Prostate gland (tissue), 2 donors: Measurements from ENCODE around the gene SPEM3.

Experiments used
- POLR2AphosphoS5 ChIP-seq: sonication (generic); formaldehyde crosslinking; IDR thresholded peaks from one replicate; pipeline ENCODE4 v1.6.1; 2017; ENCODE audit warnings: antibody characterized with exemption
- TF ChIP-seq, protein P1 (sequence below), 4 experiments: fragments of 200-600 bp in 2 of 4; fragments of 450-650 bp in 2 of 4; sonication (generic) in 2 of 4; IDR thresholded peaks; 1 replicate in 3 of 4; 2 replicates in 1 of 4; pipeline ENCODE4 v1.5.1; 2016 to 2019; ENCODE audit warnings: antibody characterized with exemption in 4 of 4, mild to moderate bottlenecking in 2 of 4, moderate library complexity in 2 of 4

DNA sequence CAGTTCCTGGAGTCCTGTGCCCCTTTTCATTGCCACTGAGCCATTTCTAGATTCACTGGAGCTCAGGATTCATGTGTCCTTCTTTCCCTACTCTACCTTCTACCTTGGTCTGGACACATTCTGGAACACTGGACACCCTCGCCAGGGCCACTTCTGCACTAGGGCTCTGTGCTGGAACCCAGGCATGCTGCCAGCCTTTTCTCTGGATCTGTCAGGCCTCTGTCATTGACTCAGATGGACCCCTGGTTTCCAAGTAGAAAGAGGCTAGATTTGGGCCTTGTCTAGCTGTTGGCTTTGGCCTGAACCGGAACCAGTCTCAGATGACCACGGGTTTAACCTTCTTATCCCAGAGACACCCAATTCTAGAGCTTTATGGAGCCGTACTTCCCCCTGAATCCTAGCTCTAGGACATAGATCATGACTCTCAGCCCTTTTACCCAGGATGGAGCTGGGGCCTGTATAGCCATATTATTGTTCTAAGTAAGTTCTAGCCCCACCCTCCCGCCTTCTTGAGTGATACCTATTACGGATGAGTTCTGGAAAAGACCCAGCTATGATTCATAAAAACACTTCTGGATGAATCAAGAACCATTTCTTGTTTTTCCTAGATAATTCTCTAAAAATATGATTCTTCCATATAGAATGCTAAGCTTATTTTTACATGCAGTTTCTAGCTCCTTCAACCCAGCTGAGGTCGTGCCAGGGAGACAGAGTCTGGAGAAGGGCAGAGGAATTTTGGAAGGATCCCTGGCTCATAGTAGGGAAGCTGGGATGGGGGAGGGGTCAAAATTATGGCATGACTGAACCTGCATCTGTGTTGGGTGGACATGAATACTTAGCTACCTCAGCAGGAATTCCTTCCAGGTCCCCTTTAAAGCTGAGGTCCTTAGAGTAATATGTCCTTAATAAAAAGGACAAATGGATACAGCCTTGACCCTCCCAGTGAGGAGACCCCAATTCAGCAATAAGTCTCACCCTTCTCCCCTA, 15.1 kb downstream of the SPEM3 start:
- TF ChIP-seq, protein P1, sequence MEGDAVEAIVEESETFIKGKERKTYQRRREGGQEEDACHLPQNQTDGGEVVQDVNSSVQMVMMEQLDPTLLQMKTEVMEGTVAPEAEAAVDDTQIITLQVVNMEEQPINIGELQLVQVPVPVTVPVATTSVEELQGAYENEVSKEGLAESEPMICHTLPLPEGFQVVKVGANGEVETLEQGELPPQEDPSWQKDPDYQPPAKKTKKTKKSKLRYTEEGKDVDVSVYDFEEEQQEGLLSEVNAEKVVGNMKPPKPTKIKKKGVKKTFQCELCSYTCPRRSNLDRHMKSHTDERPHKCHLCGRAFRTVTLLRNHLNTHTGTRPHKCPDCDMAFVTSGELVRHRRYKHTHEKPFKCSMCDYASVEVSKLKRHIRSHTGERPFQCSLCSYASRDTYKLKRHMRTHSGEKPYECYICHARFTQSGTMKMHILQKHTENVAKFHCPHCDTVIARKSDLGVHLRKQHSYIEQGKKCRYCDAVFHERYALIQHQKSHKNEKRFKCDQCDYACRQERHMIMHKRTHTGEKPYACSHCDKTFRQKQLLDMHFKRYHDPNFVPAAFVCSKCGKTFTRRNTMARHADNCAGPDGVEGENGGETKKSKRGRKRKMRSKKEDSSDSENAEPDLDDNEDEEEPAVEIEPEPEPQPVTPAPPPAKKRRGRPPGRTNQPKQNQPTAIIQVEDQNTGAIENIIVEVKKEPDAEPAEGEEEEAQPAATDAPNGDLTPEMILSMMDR (IDR thresholded peaks at IDR 0.05) = no peak
- TF ChIP-seq POLR2AphosphoS5 = no peak
